K562 (cell line): ENCODE data around the gene CHD5. TPM values are rescaled to one million over a fixed set of nuclear protein-coding genes. Genes with fewer than 3 reads are reported as not detected.

Experiments
- ATAC-seq: fragments of 200-7000 bp; cut with Tn5 transposase; 3 replicates; pipeline ENCODE4 v1.9.1; 2020; ENCODE audit warnings: moderate library complexity
- BruUV-seq: library from RNA; stranded (reverse); fragments of 400-500 nt; replicated peaks from 2 replicates; lab custom pipeline; 2021; lab: Mats Ljungman, UMichigan
- CTCF ChIA-PET: fragments of 300-600 bp; formaldehyde crosslinking; extraction: SDS; loops from one replicate; lab custom pipeline; 2021; ENCODE audit warnings: low intra/inter-chr PET ratio; lab: Yijun Ruan, JAX
- POLR2A ChIA-PET: fragments of 300-600, 350-650 bp; sonication (Branson Sonifier 250); formaldehyde crosslinking; extraction: SDS; loops from one replicate; lab custom pipeline; 2021; ENCODE audit warnings: antibody characterized with exemption, inconsistent platforms; lab: Yijun Ruan, JAX
- DNase-seq, 4 experiments: peaks; one replicate each; pipeline versions ENCODE4 v3.0.0 to v3.0.0-alpha.2; 2011 to 2018; ENCODE audit warnings: low spot score in 3 of 4, mixed read lengths in 3 of 4; ENCODE audit errors: extremely low read depth in 1 of 4
- FAIRE-seq: peaks from 2 replicates; lab custom pipeline; 2011; peaks lifted over from hg19 to GRCh38; lab: Jason Lieb, UNC
- H2AFZ ChIP-seq: 2 replicates; pipeline ENCODE4 v1.6.0; 2011; ENCODE audit warnings: low read depth, low read length, control low read depth, inconsistent platforms
- H3K27ac ChIP-seq: fragments of 200-600 bp; 3 replicates; pipeline ENCODE4 v1.8.0; 2011; ENCODE audit warnings: low read depth, mild to moderate bottlenecking, control low read depth, inconsistent platforms, low read length, moderate library complexity, mixed read lengths; ENCODE audit errors: extremely low read depth
- H3K27me3 ChIP-seq, 2 experiments: fragments of 300-600 bp in 1 of 2; 2 replicates in 1 of 2; 3 replicates in 1 of 2; pipeline versions ENCODE4 v1.6.0 to v1.8.0; 2011; ENCODE audit warnings: inconsistent platforms in 2 of 2, low read length in 2 of 2, mild to moderate bottlenecking in 1 of 2, mixed read lengths in 1 of 2, moderate library complexity in 1 of 2; ENCODE audit not compliant: control insufficient read depth in 2 of 2, insufficient read depth in 2 of 2
- H3K36me3 ChIP-seq: fragments of 300-600 bp; 3 replicates; pipeline ENCODE4 v1.8.0; 2011; ENCODE audit warnings: mild to moderate bottlenecking, low read length, inconsistent platforms; ENCODE audit not compliant: control insufficient read depth, insufficient read depth
- H3K4me1 ChIP-seq, 2 experiments: fragments of 200-600 bp in 1 of 2; replicated peaks in 1 of 2; 2 replicates in 1 of 2; 3 replicates in 1 of 2; pipeline versions ENCODE4 v1.5.1 to v1.8.0; 2011; ENCODE audit warnings: inconsistent platforms in 2 of 2, low read length in 2 of 2, mild to moderate bottlenecking in 1 of 2, mixed read lengths in 1 of 2, moderate library complexity in 1 of 2; ENCODE audit not compliant: control insufficient read depth in 2 of 2, insufficient read depth in 2 of 2
- H3K4me2 ChIP-seq: 2 replicates; pipeline ENCODE4 v1.6.1; 2011; ENCODE audit warnings: low read length, control low read depth, inconsistent platforms, mixed read lengths; ENCODE audit not compliant: insufficient read depth
- H3K4me3 ChIP-seq: fragments of 200-600 bp; sonication (generic), shearing (Covaris generic); 2 replicates; pipeline ENCODE4 v1.5.1; 2016; ENCODE audit warnings: control low read depth, inconsistent platforms
- H3K79me2 ChIP-seq: fragments of 200-600 bp; 3 replicates; pipeline ENCODE4 v1.8.0; 2011; ENCODE audit warnings: low read length, inconsistent platforms; ENCODE audit not compliant: control insufficient read depth, insufficient read depth
- H3K9ac ChIP-seq, 2 experiments: 2 replicates each; pipeline versions ENCODE4 v1.6.0 to v1.6.1; 2011; ENCODE audit warnings: low read depth in 2 of 2, low read length in 2 of 2, control low read depth in 1 of 2, inconsistent platforms in 1 of 2, mild to moderate bottlenecking in 1 of 2, mixed read lengths in 1 of 2; ENCODE audit not compliant: insufficient read depth in 1 of 2
- H3K9me1 ChIP-seq: one replicate; pipeline ENCODE4 v1.6.0; 2011; ENCODE audit warnings: inconsistent platforms, mild to moderate bottlenecking, low read length, moderate library complexity; ENCODE audit not compliant: control insufficient read depth, insufficient read depth
- H3K9me3 ChIP-seq: replicated peaks from 2 replicates; pipeline ENCODE4 v1.5.1; 2011; ENCODE audit warnings: low read depth, low read length, inconsistent platforms; ENCODE audit not compliant: control insufficient read depth, insufficient read depth
- H4K20me1 ChIP-seq: replicated peaks from 2 replicates; pipeline ENCODE4 v1.6.1; 2011; ENCODE audit warnings: low read length, inconsistent platforms, mixed read lengths; ENCODE audit not compliant: control insufficient read depth, insufficient read depth
- CXXC5 ChIP-seq: fragments of 250-450 bp; sonication (Bioruptor Pico); IDR thresholded peaks from 2 replicates; pipeline ENCODE4 v1.8.0; 2022; ENCODE audit warnings: inconsistent platforms, mild to moderate bottlenecking, moderate library complexity
- HCFC1 ChIP-seq: IDR thresholded peaks from 2 replicates; pipeline ENCODE4 v1.6.1; 2012; ENCODE audit warnings: low read depth, low read length, improper control_type of control experiment
- ILF3 ChIP-seq: fragments of 450-650 bp; IDR thresholded peaks from 2 replicates; pipeline ENCODE4 v1.6.1; 2018; ENCODE audit warnings: antibody characterized with exemption, mild to moderate bottlenecking, moderate library complexity, borderline replicate concordance
- MTA3 ChIP-seq: fragments of 450-650 bp; formaldehyde crosslinking; IDR thresholded peaks from 2 replicates; pipeline ENCODE4 v1.6.1; 2017; ENCODE audit warnings: mild to moderate bottlenecking, borderline replicate concordance
- PATZ1 ChIP-seq: fragments of 250-450 bp; sonication (Bioruptor Pico); IDR thresholded peaks from 2 replicates; pipeline ENCODE4 v1.5.0; 2020; ENCODE audit warnings: mild to moderate bottlenecking, borderline replicate concordance
- PCBP1 ChIP-seq: fragments of 200-400 bp; formaldehyde crosslinking; IDR thresholded peaks from 2 replicates; pipeline ENCODE4 v1.6.1; 2018; ENCODE audit warnings: mild to moderate bottlenecking, low read depth, low read length; ENCODE audit not compliant: poor library complexity, severe bottlenecking
- POLR3G ChIP-seq: IDR thresholded peaks from 2 replicates; pipeline ENCODE4 v1.6.1; 2011; ENCODE audit not compliant: insufficient read length, insufficient replicate concordance; ENCODE audit errors: extremely low read depth
- RBM34 ChIP-seq: fragments of 200-400 bp; formaldehyde crosslinking; IDR thresholded peaks from 2 replicates; pipeline ENCODE4 v1.6.1; 2018; ENCODE audit warnings: low read length, borderline replicate concordance; ENCODE audit not compliant: insufficient read depth
- RFX5 ChIP-seq: IDR thresholded peaks from 2 replicates; pipeline ENCODE4 v1.6.1; 2011; ENCODE audit warnings: low read depth, mild to moderate bottlenecking, improper control_type of control experiment, low read length
- ZBTB49 ChIP-seq: sonication (generic); formaldehyde crosslinking; IDR thresholded peaks from 2 replicates; pipeline ENCODE4 v1.8.0; 2022; ENCODE audit warnings: missing genetic modification reagents, mild to moderate bottlenecking, borderline replicate concordance
- ZNF766 ChIP-seq: fragments of 200-800 bp; sonication (Bioruptor generic); conservative IDR thresholded peaks from 2 replicates; pipeline ENCODE4 v1.6.1; 2016; ENCODE audit warnings: missing genetic modification characterization, missing compliant biosample characterization
- ZNF79 ChIP-seq: fragments of 250-450 bp; sonication (Bioruptor Pico); IDR thresholded peaks from 2 replicates; pipeline ENCODE4 v1.4.0; 2020; ENCODE audit warnings: low read depth, mild to moderate bottlenecking, moderate library complexity
- WGBS: fragments of 100-300 bp; shearing (Covaris generic); methylation state at CpG from one replicate; pipeline ENCODE4 v1.1.6; 2016; ENCODE audit warnings: low coverage, mixed read lengths; ENCODE audit not compliant: insufficient coverage; ENCODE audit errors: missing lambda C conversion rate; 5-methylcytosine and 5-hydroxymethylcytosine counted together
- in situ Hi-C: fragments of 300-500 bp; cut with MboI; formaldehyde crosslinking; loops from 4 replicates; pipeline ENCODE4 v1.15.0; 2018; ENCODE audit warnings: inconsistent platforms, mixed read lengths
- intact Hi-C: fragments of 100-400 bp; cut with micrococcal nuclease; formaldehyde crosslinking; loops from 2 replicates; pipeline ENCODE4 v1.14.2; 2022
- polyA plus RNA-seq, 8 experiments: library from polyadenylated mRNA; depleted of rRNA in 4 of 8; stranded (reverse) in 5 of 8; unstranded in 3 of 8; fragments of >200 nt; fragmentation: Nextera tagmentation in 2 of 8; fragmentation: Illumina TruSeq in 1 of 8; extraction: Ambion mirVana in 2 of 8; extraction: Trizol in 1 of 8; gene quantifications; 2 replicates each; pipeline versions ENCODE4 v1.2.1 to v1.2.3, GENCODE V29; 2011 to 2014; ENCODE audit warnings: inconsistent platforms in 1 of 8, missing spikeins in 1 of 8
- total RNA-seq, 7 experiments: library from RNA; depleted of rRNA in 6 of 7; stranded (reverse); fragments of >200 nt in 6 of 7; fragmentation: Illumina TruSeq in 2 of 7; extraction: Trizol in 2 of 7; gene quantifications; 2 replicates each; pipeline versions ENCODE4 v1.2.1 to v1.2.3, GENCODE V29; 2011 to 2021; ENCODE audit warnings: low replicate concordance in 1 of 7
- TF ChIP-seq, protein P1 (sequence below): fragments of 200-800 bp; sonication (Bioruptor generic); IDR thresholded peaks from 2 replicates; pipeline ENCODE4 v1.6.1; 2016; ENCODE audit warnings: missing genetic modification characterization, missing compliant biosample characterization

CHD5 gene
- total and polyA plus RNA-seq, 9 of the 15 experiments (the other 6 are each of a cell fraction or from before 2014, with no cell fraction given) = 0.03 to 0.52 (median 0.11) TPM; not detected in 2

DNA sequence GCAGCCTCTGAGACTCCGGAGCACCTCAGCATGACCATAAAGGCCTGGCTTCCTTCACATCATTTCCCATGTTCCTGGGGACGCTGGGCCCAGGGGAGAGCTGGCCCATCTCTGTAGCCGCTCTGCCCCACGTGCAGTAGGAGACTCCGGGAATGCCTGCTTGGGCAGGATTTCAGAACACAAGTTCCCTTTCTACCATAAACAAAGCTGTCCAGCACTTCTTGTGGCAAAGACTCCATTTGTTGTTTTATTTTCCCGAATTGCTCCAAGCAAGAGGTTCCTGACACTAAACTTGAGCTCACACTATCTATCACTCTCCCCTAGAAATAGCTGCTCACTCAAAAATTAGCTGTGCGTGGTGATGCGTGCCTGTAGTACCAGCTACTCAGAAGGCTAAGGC lies 21.9 kb downstream of the CHD5 start:
- Histone ChIP-seq H3K9me3 (no peaks in the 10 kb centered on the region), H3K4me2 (no peak overlapping the region), H2AFZ (no peak overlapping the region), H4K20me1 (peaks cover 40% of the 10 kb centered on the region; the same call in 1 of the 2 replicates), H3K79me2 (no peaks in the 10 kb centered on the region), H3K9ac (no peak overlapping the region), H3K4me1 (peaks cover 0 to 14% of the 10 kb centered on the region in 2 experiments; a peak in 2 of 5 replicates), H3K27ac (no peak overlapping the region), H3K4me3 (no peak overlapping the region), H3K36me3 (no peaks in the 10 kb centered on the region), H3K9me1 (peaks cover 3% of the 10 kb centered on the region), H3K27me3 (peaks cover 38 to 81% of the 10 kb centered on the region in 2 experiments; a peak in 4 of 5 replicates)
- CTCF ChIA-PET = no interaction called here
- no peak for DNase-seq
- POLR2A ChIA-PET = interaction anchor here (0.5 to 0.7 kb wide), 4 partner anchors 8 to 95 kb away, joined by 3 read pairs; no protein-coding TSS in a partner anchor
- no TSS peak for BruUV-seq
- in situ Hi-C loops = no loop called here
- ATAC-seq = no peak
- no peak for FAIRE-seq
- 1% methylated on average over 8 of the region's 8 CpGs for WGBS
- intact Hi-C loops = no loop called here
- no peak for TF ChIP-seq PATZ1 (CRISPR knock-in tag)
- no peak for TF ChIP-seq HCFC1
- TF ChIP-seq, protein P1, sequence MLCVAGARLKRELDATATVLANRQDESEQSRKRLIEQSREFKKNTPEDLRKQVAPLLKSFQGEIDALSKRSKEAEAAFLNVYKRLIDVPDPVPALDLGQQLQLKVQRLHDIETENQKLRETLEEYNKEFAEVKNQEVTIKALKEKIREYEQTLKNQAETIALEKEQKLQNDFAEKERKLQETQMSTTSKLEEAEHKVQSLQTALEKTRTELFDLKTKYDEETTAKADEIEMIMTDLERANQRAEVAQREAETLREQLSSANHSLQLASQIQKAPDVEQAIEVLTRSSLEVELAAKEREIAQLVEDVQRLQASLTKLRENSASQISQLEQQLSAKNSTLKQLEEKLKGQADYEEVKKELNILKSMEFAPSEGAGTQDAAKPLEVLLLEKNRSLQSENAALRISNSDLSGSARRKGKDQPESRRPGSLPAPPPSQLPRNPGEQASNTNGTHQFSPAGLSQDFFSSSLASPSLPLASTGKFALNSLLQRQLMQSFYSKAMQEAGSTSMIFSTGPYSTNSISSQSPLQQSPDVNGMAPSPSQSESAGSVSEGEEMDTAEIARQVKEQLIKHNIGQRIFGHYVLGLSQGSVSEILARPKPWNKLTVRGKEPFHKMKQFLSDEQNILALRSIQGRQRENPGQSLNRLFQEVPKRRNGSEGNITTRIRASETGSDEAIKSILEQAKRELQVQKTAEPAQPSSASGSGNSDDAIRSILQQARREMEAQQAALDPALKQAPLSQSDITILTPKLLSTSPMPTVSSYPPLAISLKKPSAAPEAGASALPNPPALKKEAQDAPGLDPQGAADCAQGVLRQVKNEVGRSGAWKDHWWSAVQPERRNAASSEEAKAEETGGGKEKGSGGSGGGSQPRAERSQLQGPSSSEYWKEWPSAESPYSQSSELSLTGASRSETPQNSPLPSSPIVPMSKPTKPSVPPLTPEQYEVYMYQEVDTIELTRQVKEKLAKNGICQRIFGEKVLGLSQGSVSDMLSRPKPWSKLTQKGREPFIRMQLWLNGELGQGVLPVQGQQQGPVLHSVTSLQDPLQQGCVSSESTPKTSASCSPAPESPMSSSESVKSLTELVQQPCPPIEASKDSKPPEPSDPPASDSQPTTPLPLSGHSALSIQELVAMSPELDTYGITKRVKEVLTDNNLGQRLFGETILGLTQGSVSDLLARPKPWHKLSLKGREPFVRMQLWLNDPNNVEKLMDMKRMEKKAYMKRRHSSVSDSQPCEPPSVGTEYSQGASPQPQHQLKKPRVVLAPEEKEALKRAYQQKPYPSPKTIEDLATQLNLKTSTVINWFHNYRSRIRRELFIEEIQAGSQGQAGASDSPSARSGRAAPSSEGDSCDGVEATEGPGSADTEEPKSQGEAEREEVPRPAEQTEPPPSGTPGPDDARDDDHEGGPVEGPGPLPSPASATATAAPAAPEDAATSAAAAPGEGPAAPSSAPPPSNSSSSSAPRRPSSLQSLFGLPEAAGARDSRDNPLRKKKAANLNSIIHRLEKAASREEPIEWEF = no peak
- TF ChIP-seq POLR3G = no peak
- no peak for TF ChIP-seq ZBTB49
- no peak for TF ChIP-seq ILF3
- TF ChIP-seq PCBP1 = no peak
- no peak for TF ChIP-seq RFX5
- no peak for TF ChIP-seq RBM34
- no peak for TF ChIP-seq CXXC5
- no peak for TF ChIP-seq ZNF79
- TF ChIP-seq ZNF766 = no peak
- TF ChIP-seq MTA3 = no peak
